Keratinocyte (primary cell): ENCODE data around the gene AMDHD2.
"Not testable (repeated sequence)": the region's sequence is repeated elsewhere in the genome, so short reads cannot be mapped to it uniquely, and the experiment has no call there.

Experiments used
- CTCF ChIP-seq, 3 experiments: IDR thresholded peaks in 1 of 3; conservative IDR thresholded peaks in 1 of 3; optimal IDR thresholded peaks in 1 of 3; 2 replicates in 2 of 3; 3 replicates in 1 of 3; pipeline versions ENCODE3 to v1.5.1; 2011; ENCODE audit warnings: low read length in 3 of 3, mild to moderate bottlenecking in 3 of 3, moderate library complexity in 2 of 3, control low read depth in 1 of 3, inconsistent platforms in 1 of 3; ENCODE audit not compliant: insufficient read depth in 2 of 3; ENCODE audit errors: extremely low read depth in 1 of 3
- EZH2 ChIP-seq: IDR thresholded peaks from one replicate; pipeline ENCODE4 v1.6.1; 2012; ENCODE audit warnings: inconsistent platforms, mild to moderate bottlenecking, low read length, moderate library complexity

- TF ChIP-seq CTCF (optimal IDR thresholded peaks at IDR 0.05 in 1 of 3, IDR thresholded peaks at IDR 0.05 in 1 of 3, conservative IDR thresholded peaks at IDR 0.05 in 1 of 3; ENCODE audit: extremely low read depth in 1 of 3, insufficient read depth in 2 of 3, low read length in 3 of 3); EZH2: not testable (repeated sequence)
Measured at GRCh38 chr16:2550283-2550878, 30.2 kb downstream of the AMDHD2 start.
